OCI-LY7 (cell line): ENCODE results near the gene TBRG4. TPM values are rescaled to one million over a fixed set of nuclear protein-coding genes. Genes with fewer than 3 reads are reported as not detected.

Source experiments
- BruUV-seq: library from RNA; stranded (reverse); fragments of 400-500 nt; replicated peaks from 2 replicates; lab custom pipeline; 2021; lab: Mats Ljungman, UMichigan
- CTCF ChIA-PET: fragments of 300-600 bp; sonication (Branson Sonifier 250); formaldehyde crosslinking; loops from one replicate; lab custom pipeline; 2022; ENCODE audit warnings: antibody characterized with exemption; ENCODE audit not compliant: unreplicated experiment; lab: Charles Lee
- POLR2A ChIA-PET: fragments of 300-600 bp; sonication (Branson Sonifier 250); formaldehyde crosslinking; loops from one replicate; lab custom pipeline; 2022; ENCODE audit warnings: antibody characterized with exemption; lab: Charles Lee
- DNase-seq: peaks from one replicate; pipeline ENCODE4 v3.0.0-alpha.2; 2015; ENCODE audit warnings: low spot score
- H2AFZ ChIP-seq: fragments of 200-600 bp; sonication (generic), shearing (Covaris generic); 2 replicates; pipeline ENCODE4 v1.6.1; 2014; ENCODE audit warnings: mild to moderate bottlenecking, antibody characterized with exemption, low read length, moderate library complexity
- H3K27ac ChIP-seq: fragments of 200-600 bp; sonication (generic); 2 replicates; pipeline ENCODE4 v1.5.1; 2014; ENCODE audit warnings: mixed run types, low read depth, mild to moderate bottlenecking, moderate library complexity, low read length, inconsistent platforms; ENCODE audit not compliant: poor library complexity, severe bottlenecking
- H3K36me3 ChIP-seq: fragments of 200-600 bp; sonication (generic); 2 replicates; pipeline ENCODE4 v1.6.1; 2014; ENCODE audit warnings: mild to moderate bottlenecking, antibody characterized with exemption, low read length, moderate library complexity, mixed read lengths; ENCODE audit not compliant: insufficient read depth
- H3K4me1 ChIP-seq: fragments of 200-600 bp; sonication (generic); 2 replicates; pipeline ENCODE4 v1.5.1; 2014; ENCODE audit warnings: mild to moderate bottlenecking, low read length; ENCODE audit not compliant: insufficient read depth, poor library complexity, severe bottlenecking
- H3K4me2 ChIP-seq: fragments of 200-600 bp; sonication (generic); 2 replicates; pipeline ENCODE4 v1.6.1; 2014; ENCODE audit warnings: mild to moderate bottlenecking, low read length
- H3K4me3 ChIP-seq: fragments of 200-600 bp; sonication (generic); 2 replicates; pipeline ENCODE4 v1.5.1; 2014; ENCODE audit warnings: mild to moderate bottlenecking, low read depth, low read length; ENCODE audit not compliant: poor library complexity, severe bottlenecking
- H3K79me2 ChIP-seq: fragments of 200-600 bp; sonication (generic); 2 replicates; pipeline ENCODE4 v1.6.1; 2016; ENCODE audit warnings: low read depth, mild to moderate bottlenecking, low read length, moderate library complexity, mixed read lengths; ENCODE audit not compliant: insufficient read depth
- H3K9me2 ChIP-seq: fragments of 200-600 bp; sonication (generic); 2 replicates; pipeline ENCODE4 v1.6.1; 2016; ENCODE audit warnings: mild to moderate bottlenecking, low read length, mixed read lengths; ENCODE audit not compliant: insufficient read depth
- H3K9me3 ChIP-seq: fragments of 200-600 bp; sonication (generic); 2 replicates; pipeline ENCODE4 v1.6.1; 2014; ENCODE audit warnings: mild to moderate bottlenecking, mixed run types, low read length, mixed read lengths
- H4K20me1 ChIP-seq: fragments of 200-600 bp; sonication (generic); 2 replicates; pipeline ENCODE4 v1.6.1; 2014; ENCODE audit warnings: mild to moderate bottlenecking, antibody characterized with exemption, low read length, moderate library complexity, mixed read lengths; ENCODE audit not compliant: insufficient read depth
- EZH2phosphoT487 ChIP-seq: fragments of 200-600 bp; sonication (generic); IDR thresholded peaks from 2 replicates; pipeline ENCODE4 v1.6.1; 2018; ENCODE audit warnings: low read depth, borderline replicate concordance, mild to moderate bottlenecking, mixed run types, antibody characterized with exemption, low read length, moderate library complexity, mixed read lengths
- intact Hi-C: fragments of 100-400 bp; cut with micrococcal nuclease; formaldehyde crosslinking; loops from one replicate; pipeline ENCODE4 v1.10.0; 2022; ENCODE audit not compliant: unreplicated experiment
- total RNA-seq, 2 experiments: library from RNA; depleted of rRNA in 1 of 2; stranded (reverse); fragments of >200 nt in 1 of 2; shearing (Covaris generic) in 1 of 2; gene quantifications; 2 replicates each; pipeline ENCODE4 v1.2.3, GENCODE V29; 2014 to 2022
- TF ChIP-seq, protein P1 (sequence below): fragments of 200-600 bp; sonication (generic); conservative IDR thresholded peaks from 2 replicates; pipeline ENCODE4 v1.5.1; 2014; ENCODE audit warnings: mild to moderate bottlenecking, antibody characterized with exemption, low read length, moderate library complexity, mixed read lengths

TBRG4 gene
- total RNA-seq, 2 experiments from 2014 or later = 113 to 141 TPM

- no TSS peak for BruUV-seq
- CTCF ChIA-PET = no interaction called here
- H3K4me2 ChIP-seq = no peak overlapping the region
- no peaks in the 10 kb centered on the region for H4K20me1 ChIP-seq
- no peaks in the 10 kb centered on the region for H3K36me3 ChIP-seq
- intact Hi-C loops = loop anchor here (10.0 kb wide), 1 partner anchor 277 kb away; no protein-coding TSS in a partner anchor
- TF ChIP-seq, protein P1, sequence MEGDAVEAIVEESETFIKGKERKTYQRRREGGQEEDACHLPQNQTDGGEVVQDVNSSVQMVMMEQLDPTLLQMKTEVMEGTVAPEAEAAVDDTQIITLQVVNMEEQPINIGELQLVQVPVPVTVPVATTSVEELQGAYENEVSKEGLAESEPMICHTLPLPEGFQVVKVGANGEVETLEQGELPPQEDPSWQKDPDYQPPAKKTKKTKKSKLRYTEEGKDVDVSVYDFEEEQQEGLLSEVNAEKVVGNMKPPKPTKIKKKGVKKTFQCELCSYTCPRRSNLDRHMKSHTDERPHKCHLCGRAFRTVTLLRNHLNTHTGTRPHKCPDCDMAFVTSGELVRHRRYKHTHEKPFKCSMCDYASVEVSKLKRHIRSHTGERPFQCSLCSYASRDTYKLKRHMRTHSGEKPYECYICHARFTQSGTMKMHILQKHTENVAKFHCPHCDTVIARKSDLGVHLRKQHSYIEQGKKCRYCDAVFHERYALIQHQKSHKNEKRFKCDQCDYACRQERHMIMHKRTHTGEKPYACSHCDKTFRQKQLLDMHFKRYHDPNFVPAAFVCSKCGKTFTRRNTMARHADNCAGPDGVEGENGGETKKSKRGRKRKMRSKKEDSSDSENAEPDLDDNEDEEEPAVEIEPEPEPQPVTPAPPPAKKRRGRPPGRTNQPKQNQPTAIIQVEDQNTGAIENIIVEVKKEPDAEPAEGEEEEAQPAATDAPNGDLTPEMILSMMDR = no peak
- TF ChIP-seq EZH2phosphoT487 = no peak
- H3K4me3 ChIP-seq = no peak overlapping the region
- H2AFZ ChIP-seq = no peak overlapping the region
- H3K9me2 ChIP-seq = no peaks in the 10 kb centered on the region
- no peak for DNase-seq
- POLR2A ChIA-PET = no interaction called here
- H3K9me3 ChIP-seq = no peaks in the 10 kb centered on the region
- H3K4me1 ChIP-seq = peaks cover 4% of the 10 kb centered on the region
- no peaks in the 10 kb centered on the region for H3K79me2 ChIP-seq
- H3K27ac ChIP-seq = no peak overlapping the region
Measured at GRCh38 chr7:45131891-45132290, 20.4 kb upstream of the TBRG4 start.

- BruUV-seq = no TSS peak
- DNase-seq = no peak
- intact Hi-C loops = loop anchor here (10.0 kb wide), 1 partner anchor 276 kb away; no protein-coding TSS in a partner anchor
- POLR2A ChIA-PET = no interaction called here
- CTCF ChIA-PET = interaction anchor here (0.6 kb wide), 3 partner anchors 26 to 436 kb away, joined by 3 to 4 read pairs (median 3); no protein-coding TSS in a partner anchor
- H3K9me2 ChIP-seq = no peaks in the 10 kb centered on the region
- no peaks in the 10 kb centered on the region for H4K20me1 ChIP-seq
- no peaks in the 10 kb centered on the region for H3K79me2 ChIP-seq
- H3K27ac ChIP-seq = no peak overlapping the region
- H3K9me3 ChIP-seq = no peaks in the 10 kb centered on the region
- no peak overlapping the region for H3K4me3 ChIP-seq
- no peaks in the 10 kb centered on the region for H3K36me3 ChIP-seq
- no peak overlapping the region for H2AFZ ChIP-seq
- no peak overlapping the region for H3K4me2 ChIP-seq
- TF ChIP-seq, protein P1 = no peak
- peaks cover 3% of the 10 kb centered on the region for H3K4me1 ChIP-seq
Measured at GRCh38 chr7:45130910-45131309, 19.4 kb upstream of the TBRG4 start.

DNA sequence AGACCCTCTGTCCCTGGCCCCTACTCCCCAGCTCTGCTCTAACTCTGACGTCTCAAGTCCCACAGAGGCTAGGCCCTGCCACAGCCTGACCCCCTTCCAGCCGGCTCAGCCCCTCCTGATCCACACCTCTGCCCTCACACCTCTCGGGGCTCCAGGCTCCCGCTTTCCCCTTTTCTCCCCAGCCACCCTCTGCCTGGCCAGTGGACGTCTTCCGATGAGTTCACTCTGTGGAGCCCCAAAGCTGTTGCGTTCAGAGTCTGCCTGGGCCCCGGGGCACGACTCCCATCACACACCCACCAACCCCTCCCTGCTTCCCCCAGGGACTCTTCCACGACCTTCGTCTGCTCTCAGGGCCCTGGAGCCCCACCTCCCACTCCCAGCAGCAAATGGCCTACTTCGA lies 18.4 kb upstream of the TBRG4 start:
- H3K4me3 ChIP-seq = no peak overlapping the region
- DNase-seq = no peak
- ChIA-PET CTCF (no interaction called here), POLR2A (no interaction called here)
- no peak overlapping the region for H3K4me2 ChIP-seq
- no peak overlapping the region for H3K27ac ChIP-seq
- BruUV-seq = no TSS peak
- intact Hi-C loops = loop anchor here (10.0 kb wide), 1 partner anchor 275 kb away; no protein-coding TSS in a partner anchor
- H4K20me1 ChIP-seq = no peaks in the 10 kb centered on the region
- no peaks in the 10 kb centered on the region for H3K36me3 ChIP-seq
- H3K79me2 ChIP-seq = no peaks in the 10 kb centered on the region
- H3K4me1 ChIP-seq = no peaks in the 10 kb centered on the region
- TF ChIP-seq, protein P1 = no peak
- no peak for TF ChIP-seq EZH2phosphoT487
- H2AFZ ChIP-seq = no peak overlapping the region
- H3K9me3 ChIP-seq = no peaks in the 10 kb centered on the region
- H3K9me2 ChIP-seq = no peaks in the 10 kb centered on the region
